Osteoblast (primary cell): Measurements from ENCODE around the gene FBXO15. TPM values are rescaled to one million over a fixed set of nuclear protein-coding genes. Genes with fewer than 3 reads are reported as not detected.

Source experiments
- DNase-seq: peaks from one replicate; pipeline ENCODE4 v3.0.0; 2011; ENCODE audit warnings: low spot score, mixed read lengths; ENCODE audit not compliant: insufficient read length; ENCODE audit errors: missing footprints
- H2AFZ ChIP-seq: 2 replicates; pipeline ENCODE4 v1.6.0; 2011; ENCODE audit warnings: mild to moderate bottlenecking, low read length
- H3K27ac ChIP-seq: 2 replicates; pipeline ENCODE4 v1.5.1; 2011; ENCODE audit warnings: mild to moderate bottlenecking, low read depth, low read length, moderate library complexity
- H3K27me3 ChIP-seq: 2 replicates; pipeline ENCODE4 v1.6.0; 2012; ENCODE audit warnings: mild to moderate bottlenecking, control low read depth, inconsistent platforms, low read length, moderate library complexity; ENCODE audit not compliant: insufficient read depth
- H3K36me3 ChIP-seq: 2 replicates; pipeline ENCODE4 v1.5.1; 2011; ENCODE audit warnings: mild to moderate bottlenecking, low read length, control low read depth, moderate library complexity; ENCODE audit not compliant: insufficient read depth
- H3K4me1 ChIP-seq: 2 replicates; pipeline ENCODE4 v1.5.1; 2011; ENCODE audit warnings: mild to moderate bottlenecking, low read length, control low read depth, moderate library complexity; ENCODE audit not compliant: insufficient read depth
- H3K4me2 ChIP-seq: 2 replicates; pipeline ENCODE4 v1.6.0; 2011; ENCODE audit warnings: mild to moderate bottlenecking, low read length; ENCODE audit not compliant: insufficient read depth
- H3K4me3 ChIP-seq: fragments of 200-600 bp; sonication (generic); 3 replicates; pipeline ENCODE4 v1.5.1; 2012; ENCODE audit warnings: mild to moderate bottlenecking, low read length, inconsistent platforms; ENCODE audit not compliant: insufficient read depth
- H3K79me2 ChIP-seq: 2 replicates; pipeline ENCODE4 v1.6.0; 2012; ENCODE audit warnings: mild to moderate bottlenecking, low read length, control low read depth, inconsistent platforms; ENCODE audit not compliant: insufficient read depth
- H3K9me3 ChIP-seq: 2 replicates; pipeline ENCODE4 v1.5.1; 2011; ENCODE audit warnings: low read depth, low read length, control low read depth
- H4K20me1 ChIP-seq: 2 replicates; pipeline ENCODE4 v1.6.0; 2012; ENCODE audit warnings: mild to moderate bottlenecking, low read length, control low read depth; ENCODE audit not compliant: insufficient read depth
- total RNA-seq: library from RNA; depleted of rRNA; stranded (reverse); fragments of >200 nt; gene quantifications from 2 replicates; pipeline ENCODE4 v1.2.3, GENCODE V29; 2012
- TF ChIP-seq, protein P1 (sequence below): IDR thresholded peaks from 2 replicates; pipeline ENCODE4 v1.5.1; 2011; ENCODE audit warnings: mild to moderate bottlenecking, low read depth, low read length, moderate library complexity; ENCODE audit errors: extremely low read depth

The FBXO15 gene
- total RNA-seq, 1 donor, result 0.36 TPM

DNA sequence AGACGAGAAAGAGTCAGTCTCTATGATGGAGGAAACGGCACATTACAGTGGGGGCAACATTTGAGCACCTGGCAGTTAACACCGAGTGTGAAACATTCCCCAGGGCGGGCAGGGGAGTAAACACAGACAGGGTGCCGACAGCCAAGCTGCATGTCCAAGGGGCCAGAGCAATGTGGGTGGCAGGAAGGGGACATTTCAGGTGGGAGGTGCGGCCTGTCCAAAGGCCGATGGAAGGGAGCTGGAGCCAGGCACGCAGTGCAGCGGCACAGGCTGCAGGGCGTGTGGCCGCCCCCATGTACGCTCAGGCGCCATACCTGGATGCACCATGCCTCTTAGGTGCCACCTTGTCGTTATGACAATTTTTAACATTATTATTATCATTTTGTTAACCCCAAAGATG, 43.9 kb upstream of the FBXO15 start:
- no peaks in the 10 kb centered on the region for H3K79me2 ChIP-seq
- DNase-seq, result no peak
- H3K36me3 ChIP-seq, result no peaks in the 10 kb centered on the region
- peaks cover 11% of the 10 kb centered on the region for H3K27me3 ChIP-seq
- TF ChIP-seq, protein P1, sequence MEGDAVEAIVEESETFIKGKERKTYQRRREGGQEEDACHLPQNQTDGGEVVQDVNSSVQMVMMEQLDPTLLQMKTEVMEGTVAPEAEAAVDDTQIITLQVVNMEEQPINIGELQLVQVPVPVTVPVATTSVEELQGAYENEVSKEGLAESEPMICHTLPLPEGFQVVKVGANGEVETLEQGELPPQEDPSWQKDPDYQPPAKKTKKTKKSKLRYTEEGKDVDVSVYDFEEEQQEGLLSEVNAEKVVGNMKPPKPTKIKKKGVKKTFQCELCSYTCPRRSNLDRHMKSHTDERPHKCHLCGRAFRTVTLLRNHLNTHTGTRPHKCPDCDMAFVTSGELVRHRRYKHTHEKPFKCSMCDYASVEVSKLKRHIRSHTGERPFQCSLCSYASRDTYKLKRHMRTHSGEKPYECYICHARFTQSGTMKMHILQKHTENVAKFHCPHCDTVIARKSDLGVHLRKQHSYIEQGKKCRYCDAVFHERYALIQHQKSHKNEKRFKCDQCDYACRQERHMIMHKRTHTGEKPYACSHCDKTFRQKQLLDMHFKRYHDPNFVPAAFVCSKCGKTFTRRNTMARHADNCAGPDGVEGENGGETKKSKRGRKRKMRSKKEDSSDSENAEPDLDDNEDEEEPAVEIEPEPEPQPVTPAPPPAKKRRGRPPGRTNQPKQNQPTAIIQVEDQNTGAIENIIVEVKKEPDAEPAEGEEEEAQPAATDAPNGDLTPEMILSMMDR, result no peak
- no peak overlapping the region for H3K4me2 ChIP-seq
- H3K9me3 ChIP-seq, result no peaks in the 10 kb centered on the region
- no peak overlapping the region for H3K27ac ChIP-seq
- no peaks in the 10 kb centered on the region for H4K20me1 ChIP-seq
- H3K4me1 ChIP-seq, result peaks cover 8% of the 10 kb centered on the region
- no peak overlapping the region for H2AFZ ChIP-seq
- H3K4me3 ChIP-seq, result no peak overlapping the region

DNA sequence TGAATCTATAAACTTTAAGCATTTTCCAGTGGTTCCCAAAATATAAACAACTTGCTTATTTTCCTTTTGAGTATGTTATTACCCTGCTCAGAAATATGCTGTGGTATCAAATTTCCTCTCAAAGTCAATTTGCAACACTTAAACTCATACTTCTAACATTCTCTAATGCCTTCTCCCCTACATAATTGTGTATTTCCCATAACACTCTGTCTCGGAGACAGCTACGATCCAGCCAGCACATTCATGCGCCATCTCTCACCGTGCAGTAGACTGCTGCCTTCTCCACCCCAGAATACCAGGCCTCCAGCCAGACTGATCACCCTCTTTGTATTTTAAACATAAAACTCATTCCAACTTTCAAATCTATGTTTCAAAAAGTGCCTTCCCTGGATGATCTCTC, 42.5 kb upstream of the FBXO15 start:
- Histone ChIP-seq H3K9me3 (no peaks in the 10 kb centered on the region), H3K79me2 (no peaks in the 10 kb centered on the region), H3K27ac (no peak overlapping the region), H4K20me1 (no peaks in the 10 kb centered on the region), H3K4me3 (no peak overlapping the region), H3K4me2 (no peak overlapping the region), H3K36me3 (no peaks in the 10 kb centered on the region), H2AFZ (no peak overlapping the region), H3K4me1 (peaks cover 8% of the 10 kb centered on the region), H3K27me3 (peaks cover 11% of the 10 kb centered on the region)
- DNase-seq, result no peak
- TF ChIP-seq, protein P1, result no peak

DNA sequence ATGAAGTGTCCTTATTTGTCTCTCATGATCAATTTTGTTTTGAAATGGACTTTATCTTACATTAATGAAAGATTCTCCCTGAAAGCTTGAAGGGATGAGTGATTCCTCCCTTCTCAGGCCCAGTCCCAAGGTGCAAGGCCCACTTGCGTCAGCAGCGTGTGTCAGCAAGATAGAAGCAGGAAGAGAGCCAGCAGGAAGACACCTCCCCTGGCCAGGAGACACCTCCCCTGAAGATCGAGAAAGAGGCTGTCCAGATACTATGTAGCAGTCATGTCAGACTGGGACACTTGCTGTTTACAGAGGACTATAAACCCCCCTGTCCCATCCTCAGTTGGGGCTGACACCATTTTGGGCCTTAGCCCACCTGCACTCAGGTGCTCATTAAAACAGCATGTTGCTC, 39.0 kb upstream of the FBXO15 start:
- Histone ChIP-seq H2AFZ (no peak overlapping the region), H3K4me1 (peaks cover 8% of the 10 kb centered on the region), H3K27me3 (peaks cover 12% of the 10 kb centered on the region), H3K36me3 (no peaks in the 10 kb centered on the region), H3K27ac (no peak overlapping the region), H3K4me3 (no peak overlapping the region), H3K9me3 (no peaks in the 10 kb centered on the region), H3K4me2 (no peak overlapping the region), H3K79me2 (no peaks in the 10 kb centered on the region), H4K20me1 (no peaks in the 10 kb centered on the region)
- TF ChIP-seq, protein P1, result no peak
- DNase-seq, result no peak

DNA sequence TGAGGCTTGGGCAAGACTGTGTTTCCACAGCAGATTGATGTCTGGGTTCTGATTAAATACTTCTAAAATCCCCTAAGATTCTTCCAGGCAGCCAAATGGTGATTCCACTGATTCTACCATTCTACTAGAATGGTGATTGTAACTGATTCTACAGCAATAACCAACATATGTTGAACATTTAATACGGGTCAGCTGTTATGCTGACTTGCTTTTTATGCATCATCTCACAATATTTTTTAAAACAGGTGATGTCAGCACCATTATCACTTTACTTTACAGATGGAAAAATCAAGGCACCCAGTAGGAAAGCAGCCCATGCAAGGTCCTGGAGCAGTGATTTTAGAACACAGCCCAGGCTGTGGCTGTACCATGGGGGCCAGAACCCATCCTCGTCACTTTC, 38.2 kb upstream of the FBXO15 start:
- Histone ChIP-seq H3K27me3 (peaks cover 5% of the 10 kb centered on the region), H3K27ac (no peak overlapping the region), H3K4me2 (no peak overlapping the region), H3K4me3 (no peak overlapping the region), H3K79me2 (no peaks in the 10 kb centered on the region), H2AFZ (no peak overlapping the region), H4K20me1 (no peaks in the 10 kb centered on the region), H3K4me1 (peaks cover 8% of the 10 kb centered on the region), H3K36me3 (no peaks in the 10 kb centered on the region), H3K9me3 (no peaks in the 10 kb centered on the region)
- TF ChIP-seq, protein P1, result no peak
- DNase-seq, result no peak
